SU-DHL-6 (cell line): ENCODE measurements around the gene TPR.

ENCODE experiments used
- H2AFZ ChIP-seq: fragments of 200-600 bp; sonication (generic); 2 replicates; pipeline ENCODE4 v1.6.1; 2014; ENCODE audit warnings: low read depth, mild to moderate bottlenecking, moderate library complexity, mixed read lengths, antibody characterized with exemption, low read length; ENCODE audit not compliant: severe bottlenecking
- H3F3A ChIP-seq: fragments of 200-600 bp; shearing (Covaris generic); 2 replicates; pipeline ENCODE4 v1.6.0; 2016; ENCODE audit warnings: antibody characterized with exemption, mild to moderate bottlenecking; ENCODE audit not compliant: insufficient read depth
- H3K27ac ChIP-seq: fragments of 200-600 bp; sonication (generic); 2 replicates; pipeline ENCODE4 v1.5.1; 2016; ENCODE audit warnings: low read depth, mild to moderate bottlenecking, low read length, moderate library complexity, mixed read lengths
- H3K27me3 ChIP-seq: fragments of 200-600 bp; sonication (generic), shearing (Covaris generic); 2 replicates; pipeline ENCODE4 v1.6.0; 2014; ENCODE audit warnings: mild to moderate bottlenecking, low read length
- H3K36me3 ChIP-seq: fragments of 200-600 bp; sonication (generic); 2 replicates; pipeline ENCODE4 v1.6.1; 2014; ENCODE audit warnings: mild to moderate bottlenecking, low read length, mixed read lengths
- H3K4me2 ChIP-seq: fragments of 300-600, 200-600 bp; shearing (Covaris generic), sonication (generic); 2 replicates; pipeline ENCODE4 v1.6.0; 2014; ENCODE audit warnings: low read length, low read depth, mild to moderate bottlenecking; ENCODE audit not compliant: poor library complexity, severe bottlenecking
- H3K4me3 ChIP-seq: fragments of 200-600 bp; sonication (generic); 2 replicates; pipeline ENCODE4 v1.5.1; 2014; ENCODE audit warnings: antibody characterized with exemption, low read length, mild to moderate bottlenecking, mixed read lengths; ENCODE audit not compliant: insufficient read depth, poor library complexity, severe bottlenecking
- H3K79me2 ChIP-seq: fragments of 200-600 bp; sonication (generic); 2 replicates; pipeline ENCODE4 v1.6.1; 2014; ENCODE audit warnings: mild to moderate bottlenecking, low read length, moderate library complexity; ENCODE audit not compliant: insufficient read depth
- H3K9ac ChIP-seq: fragments of 200-600 bp; sonication (generic); 2 replicates; pipeline ENCODE4 v1.7.0; 2014; ENCODE audit warnings: mild to moderate bottlenecking, low read length
- H3K9me2 ChIP-seq: fragments of 200-600 bp; sonication (generic); replicated peaks from 2 replicates; pipeline ENCODE4 v1.6.1; 2014; ENCODE audit warnings: low read length; ENCODE audit not compliant: insufficient read depth
- H3K9me3 ChIP-seq: fragments of 200-600 bp; sonication (generic); 2 replicates; pipeline ENCODE4 v1.6.1; 2014; ENCODE audit warnings: low read length, mixed read lengths; ENCODE audit not compliant: insufficient read depth
- H4K20me1 ChIP-seq: fragments of 200-600 bp; sonication (generic); 2 replicates; pipeline ENCODE4 v1.6.1; 2014; ENCODE audit warnings: low read depth, mild to moderate bottlenecking, antibody characterized with exemption, low read length, moderate library complexity, mixed read lengths
- EZH2phosphoT487 ChIP-seq: fragments of 200-600 bp; sonication (generic), shearing (Covaris generic); conservative IDR thresholded peaks from 2 replicates; pipeline ENCODE4 v1.6.1; 2018; ENCODE audit warnings: mild to moderate bottlenecking, antibody characterized with exemption, low read length, moderate library complexity, mixed read lengths
- TF ChIP-seq, protein P1 (sequence below): fragments of 200-600 bp; sonication (generic); IDR thresholded peaks from one replicate; pipeline ENCODE4 v1.5.1; 2017; ENCODE audit warnings: antibody characterized with exemption, mild to moderate bottlenecking, low read length, moderate library complexity; ENCODE audit not compliant: insufficient read depth, poor library complexity, severe bottlenecking

The TPR gene

DNA sequence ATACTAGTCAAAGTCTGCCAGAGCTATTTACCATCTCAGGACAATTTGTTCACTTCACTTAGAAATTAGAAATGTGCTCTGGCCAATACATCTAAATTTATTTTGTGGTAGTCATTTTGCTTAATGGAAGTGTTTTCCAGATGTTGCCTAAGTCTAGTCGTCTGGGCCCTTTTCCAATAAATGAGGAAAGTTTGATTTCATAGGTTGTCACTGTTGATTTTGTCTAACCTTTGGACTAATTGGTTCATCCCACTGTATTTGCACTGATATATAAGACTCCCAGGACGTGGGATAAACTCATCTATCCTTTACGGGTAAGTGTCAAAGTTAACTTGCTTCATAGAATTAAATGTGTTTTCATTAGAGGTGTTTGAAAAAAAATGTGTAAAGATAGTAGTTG is 79.1 kb downstream of the TPR start, which contains the start of gene PRG4:
TSS of gene PRG4 (plus strand) at position 300 of the 400 bp plus-strand sequence.
- Histone ChIP-seq H3K9me3 (no peaks in the 10 kb centered on the region), H3K4me3 (no peak within 1 kb of the TSS), H3K36me3 (no peaks in the 10 kb centered on the region), H3K79me2 (no peaks in the 10 kb centered on the region), H3F3A (no peaks in the 10 kb centered on the region), H2AFZ (no peak within 1 kb of the TSS), H3K9me2 (no peaks in the 10 kb centered on the region), H3K27me3 (no peaks in the 10 kb centered on the region), H3K9ac (no peak within 1 kb of the TSS), H3K27ac (no peak within 1 kb of the TSS), H3K4me2 (no peak within 1 kb of the TSS), H4K20me1 (no peaks in the 10 kb centered on the region)
- TF ChIP-seq, protein P1, sequence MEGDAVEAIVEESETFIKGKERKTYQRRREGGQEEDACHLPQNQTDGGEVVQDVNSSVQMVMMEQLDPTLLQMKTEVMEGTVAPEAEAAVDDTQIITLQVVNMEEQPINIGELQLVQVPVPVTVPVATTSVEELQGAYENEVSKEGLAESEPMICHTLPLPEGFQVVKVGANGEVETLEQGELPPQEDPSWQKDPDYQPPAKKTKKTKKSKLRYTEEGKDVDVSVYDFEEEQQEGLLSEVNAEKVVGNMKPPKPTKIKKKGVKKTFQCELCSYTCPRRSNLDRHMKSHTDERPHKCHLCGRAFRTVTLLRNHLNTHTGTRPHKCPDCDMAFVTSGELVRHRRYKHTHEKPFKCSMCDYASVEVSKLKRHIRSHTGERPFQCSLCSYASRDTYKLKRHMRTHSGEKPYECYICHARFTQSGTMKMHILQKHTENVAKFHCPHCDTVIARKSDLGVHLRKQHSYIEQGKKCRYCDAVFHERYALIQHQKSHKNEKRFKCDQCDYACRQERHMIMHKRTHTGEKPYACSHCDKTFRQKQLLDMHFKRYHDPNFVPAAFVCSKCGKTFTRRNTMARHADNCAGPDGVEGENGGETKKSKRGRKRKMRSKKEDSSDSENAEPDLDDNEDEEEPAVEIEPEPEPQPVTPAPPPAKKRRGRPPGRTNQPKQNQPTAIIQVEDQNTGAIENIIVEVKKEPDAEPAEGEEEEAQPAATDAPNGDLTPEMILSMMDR, result no peak
- no peak for TF ChIP-seq EZH2phosphoT487

DNA sequence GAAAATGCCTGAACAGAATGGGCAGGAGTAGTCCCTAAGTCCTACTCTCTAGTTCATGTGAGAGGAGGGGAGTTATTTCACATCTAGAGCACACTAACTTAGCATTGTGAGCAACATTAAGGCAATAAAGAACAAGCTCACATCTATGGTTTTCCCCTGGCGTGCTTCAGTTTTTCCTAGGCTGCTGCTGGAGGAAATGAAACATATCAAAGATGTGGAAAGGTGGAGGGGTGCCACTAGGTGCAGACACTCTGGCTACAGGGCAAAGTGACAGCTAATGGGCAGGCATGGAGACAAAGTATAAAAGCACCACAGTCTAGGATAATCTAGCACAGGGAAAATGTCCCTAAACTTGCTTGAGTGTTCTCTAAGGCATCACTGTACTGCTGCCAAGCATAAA is 82.2 kb downstream of the TPR start:
- no peak overlapping the region for H3K4me3 ChIP-seq
- no peak overlapping the region for H3K4me2 ChIP-seq
- H3K9me2 ChIP-seq, result no peaks in the 10 kb centered on the region

DNA sequence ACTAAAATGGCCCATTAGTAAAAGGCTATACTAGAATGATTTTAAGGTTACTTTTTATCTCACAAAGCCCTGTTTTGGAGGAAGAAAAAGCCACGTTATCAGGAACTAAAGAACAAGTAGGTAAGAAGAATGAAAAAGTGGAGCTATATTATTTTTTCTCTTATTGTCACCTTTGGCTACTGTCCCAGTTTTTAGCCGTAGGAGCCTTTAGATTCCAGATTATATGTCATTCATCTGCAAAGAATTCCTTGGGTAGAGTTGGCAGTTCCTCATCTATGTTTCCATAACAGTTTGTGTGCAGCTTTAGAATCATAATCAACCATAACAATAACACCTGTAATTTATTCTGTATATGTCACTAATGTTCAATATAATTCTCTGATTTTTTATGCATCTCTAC is 83.8 kb downstream of the TPR start:
- Histone ChIP-seq H4K20me1 (no peaks in the 10 kb centered on the region), H2AFZ (no peak overlapping the region), H3K27ac (no peak overlapping the region), H3K79me2 (no peaks in the 10 kb centered on the region), H3K4me3 (no peak overlapping the region), H3K9ac (no peak overlapping the region), H3F3A (no peaks in the 10 kb centered on the region), H3K4me2 (no peak overlapping the region), H3K9me3 (no peaks in the 10 kb centered on the region), H3K36me3 (no peaks in the 10 kb centered on the region), H3K27me3 (no peaks in the 10 kb centered on the region), H3K9me2 (no peaks in the 10 kb centered on the region)
- no peak for TF ChIP-seq EZH2phosphoT487
- TF ChIP-seq, protein P1, result no peak

More for the DNA sequence above, 82.2 kb downstream of the TPR start:
- TF ChIP-seq, protein P1, result no peak
- no peaks in the 10 kb centered on the region for H3K36me3 ChIP-seq
- H3K79me2 ChIP-seq, result no peaks in the 10 kb centered on the region
- H3K27me3 ChIP-seq, result no peaks in the 10 kb centered on the region
- H4K20me1 ChIP-seq, result no peaks in the 10 kb centered on the region
- H3K9ac ChIP-seq, result no peak overlapping the region
- H2AFZ ChIP-seq, result no peak overlapping the region
- no peak overlapping the region for H3K27ac ChIP-seq
- H3K9me3 ChIP-seq, result no peaks in the 10 kb centered on the region
- no peaks in the 10 kb centered on the region for H3F3A ChIP-seq
